IMR-90 (cell line): ENCODE measurements around the gene RELN. TPM values are rescaled to one million over a fixed set of nuclear protein-coding genes. Genes with fewer than 3 reads are reported as not detected.

Experiments used
- ATAC-seq: fragments of 200-7000 bp; cut with Tn5 transposase; 2 replicates; pipeline ENCODE4 v1.9.1; 2020; ENCODE audit warnings: low read depth, mild to moderate bottlenecking, moderate library complexity
- BruUV-seq: library from RNA; stranded (reverse); fragments of 400-500 nt; replicated peaks from 2 replicates; lab custom pipeline; 2021; lab: Mats Ljungman, UMichigan
- CTCF ChIA-PET: fragments of 300-600 bp; formaldehyde crosslinking; extraction: SDS; loops from one replicate; lab custom pipeline; 2021; ENCODE audit warnings: antibody characterized with exemption; lab: Yijun Ruan, JAX
- POLR2A ChIA-PET: fragments of 300-600 bp; sonication (Branson Sonifier 250); formaldehyde crosslinking; loops from one replicate; lab custom pipeline; 2022; ENCODE audit warnings: antibody characterized with exemption; ENCODE audit not compliant: unreplicated experiment; lab: Charles Lee
- DNase-seq: peaks from one replicate; pipeline ENCODE4 v3.0.0; 2013
- H2AFZ ChIP-seq: replicated peaks from 2 replicates; pipeline ENCODE3; 2013; ENCODE audit warnings: low read length, mild to moderate bottlenecking; ENCODE audit not compliant: poor library complexity
- H2AK5ac ChIP-seq: 2 replicates; pipeline ENCODE4 v1.6.1; 2013; ENCODE audit warnings: low read depth, low read length, inconsistent platforms
- H2AK9ac ChIP-seq: replicated peaks from 2 replicates; pipeline ENCODE3; 2013; ENCODE audit warnings: mild to moderate bottlenecking, low read depth, low read length, moderate library complexity; ENCODE audit not compliant: poor library complexity
- H2BK120ac ChIP-seq: 2 replicates; pipeline ENCODE4 v1.6.1; 2013; ENCODE audit warnings: low read depth, low read length, inconsistent platforms
- H2BK15ac ChIP-seq: 3 replicates; pipeline ENCODE4 v1.6.1; 2013; ENCODE audit warnings: low read depth, low read length, inconsistent platforms
- H2BK20ac ChIP-seq: 2 replicates; pipeline ENCODE4 v1.6.1; 2013; ENCODE audit warnings: low read depth, mild to moderate bottlenecking, inconsistent platforms, low read length, moderate library complexity
- H2BK5ac ChIP-seq: 2 replicates; pipeline ENCODE4 v1.6.1; 2013; ENCODE audit warnings: mild to moderate bottlenecking, low read depth, low read length, inconsistent platforms; ENCODE audit not compliant: poor library complexity, severe bottlenecking
- H3K14ac ChIP-seq: replicated peaks from 2 replicates; pipeline ENCODE4 v1.6.1; 2013; ENCODE audit warnings: low read depth, low read length, inconsistent platforms
- H3K18ac ChIP-seq: 2 replicates; pipeline ENCODE4 v1.6.1; 2013; ENCODE audit warnings: low read depth, low read length, control low read depth
- H3K23ac ChIP-seq: 2 replicates; pipeline ENCODE4 v1.6.1; 2013; ENCODE audit warnings: low read depth, low read length, inconsistent platforms
- H3K27ac ChIP-seq: 2 replicates; pipeline ENCODE4 v1.5.1; 2013; ENCODE audit warnings: mild to moderate bottlenecking, control low read depth, low read length; ENCODE audit not compliant: insufficient read depth
- H3K27me3 ChIP-seq: 2 replicates; pipeline ENCODE4 v1.6.1; 2013; ENCODE audit warnings: low read length; ENCODE audit not compliant: control insufficient read depth, insufficient read depth
- H3K36me3 ChIP-seq: 2 replicates; pipeline ENCODE4 v1.6.1; 2013; ENCODE audit warnings: low read length, mixed read lengths; ENCODE audit not compliant: control insufficient read depth, insufficient read depth
- H3K4ac ChIP-seq: 2 replicates; pipeline ENCODE4 v1.6.1; 2013; ENCODE audit warnings: low read depth, low read length, inconsistent platforms
- H3K4me1 ChIP-seq: 2 replicates; pipeline ENCODE4 v1.6.1; 2013; ENCODE audit warnings: low read length, mixed read lengths; ENCODE audit not compliant: control insufficient read depth, insufficient read depth
- H3K4me2 ChIP-seq: 2 replicates; pipeline ENCODE4 v1.6.1; 2013; ENCODE audit warnings: low read depth, mild to moderate bottlenecking, control low read depth, low read length, moderate library complexity
- H3K4me3 ChIP-seq: 2 replicates; pipeline ENCODE4 v1.5.1; 2013; ENCODE audit warnings: low read depth, mild to moderate bottlenecking, control low read depth, low read length, moderate library complexity; ENCODE audit not compliant: insufficient read depth
- H3K56ac ChIP-seq: 2 replicates; pipeline ENCODE4 v1.6.1; 2013; ENCODE audit warnings: low read length, inconsistent platforms; ENCODE audit not compliant: insufficient read depth; ENCODE audit errors: extremely low read depth
- H3K79me1 ChIP-seq, 2 experiments: 2 replicates each; pipeline ENCODE4 v1.6.1; 2013; ENCODE audit warnings: low read length in 2 of 2, inconsistent platforms in 1 of 2, low read depth in 1 of 2
- H3K9ac ChIP-seq: 2 replicates; pipeline ENCODE4 v1.6.1; 2013; ENCODE audit warnings: low read depth, low read length, control low read depth
- H3K9me1 ChIP-seq: 2 replicates; pipeline ENCODE4 v1.6.1; 2013; ENCODE audit warnings: low read length, inconsistent platforms; ENCODE audit not compliant: insufficient read depth
- H3K9me3 ChIP-seq: 2 replicates; pipeline ENCODE4 v1.6.1; 2013; ENCODE audit warnings: low read length; ENCODE audit not compliant: control insufficient read depth, insufficient read depth
- H4K20me1 ChIP-seq: 2 replicates; pipeline ENCODE4 v1.6.1; 2013; ENCODE audit warnings: low read length, inconsistent platforms; ENCODE audit not compliant: insufficient read depth
- H4K5ac ChIP-seq: 2 replicates; pipeline ENCODE4 v1.6.1; 2013; ENCODE audit warnings: mild to moderate bottlenecking, low read depth, low read length, control low read depth
- H4K8ac ChIP-seq, 2 experiments: 2 replicates each; pipeline ENCODE4 v1.6.1; 2013; ENCODE audit warnings: low read depth in 2 of 2, low read length in 2 of 2, control low read depth in 1 of 2, inconsistent platforms in 1 of 2
- H4K91ac ChIP-seq: 2 replicates; pipeline ENCODE4 v1.6.1; 2013; ENCODE audit warnings: low read depth, low read length, inconsistent platforms; ENCODE audit not compliant: insufficient read depth
- BHLHE40 ChIP-seq: fragments of 150-350 bp; IDR thresholded peaks from 2 replicates; pipeline ENCODE4 v1.6.1; 2016; ENCODE audit warnings: mild to moderate bottlenecking, low read depth, low read length
- CEBPB ChIP-seq: IDR thresholded peaks from 2 replicates; pipeline ENCODE4 v1.6.1; 2012; ENCODE audit warnings: low read depth, low read length, improper control_type of control experiment
- CHD1 ChIP-seq: IDR thresholded peaks from 2 replicates; pipeline ENCODE4 v1.6.1; 2012; ENCODE audit warnings: low read depth, low read length, improper control_type of control experiment
- FOS ChIP-seq: fragments of 150-350 bp; IDR thresholded peaks from 2 replicates; pipeline ENCODE4 v1.6.1; 2016; ENCODE audit warnings: low read depth, low read length
- MAZ ChIP-seq: IDR thresholded peaks from 2 replicates; pipeline ENCODE4 v1.6.1; 2012; ENCODE audit warnings: low read depth, mild to moderate bottlenecking, low read length, improper control_type of control experiment, moderate library complexity, borderline replicate concordance
- MXI1 ChIP-seq: IDR thresholded peaks from 2 replicates; pipeline ENCODE4 v1.6.1; 2012; ENCODE audit warnings: low read depth, mild to moderate bottlenecking, low read length, moderate library complexity, borderline replicate concordance
- NFE2L2 ChIP-seq: fragments of 150-350 bp; IDR thresholded peaks from 2 replicates; pipeline ENCODE4 v1.6.1; 2016; ENCODE audit warnings: low read depth, mild to moderate bottlenecking, low read length
- POLR2A ChIP-seq: IDR thresholded peaks from 2 replicates; pipeline ENCODE4 v1.6.1; 2012; ENCODE audit warnings: mild to moderate bottlenecking, low read depth, low read length
- RCOR1 ChIP-seq: IDR thresholded peaks from 2 replicates; pipeline ENCODE4 v1.6.1; 2012; ENCODE audit warnings: mild to moderate bottlenecking, low read length, improper control_type of control experiment; ENCODE audit not compliant: insufficient replicate concordance
- RFX5 ChIP-seq: IDR thresholded peaks from 2 replicates; pipeline ENCODE4 v1.8.0; 2012; ENCODE audit warnings: low read depth, mild to moderate bottlenecking, low read length, moderate library complexity
- SMC3 ChIP-seq: fragments of 150-350 bp; IDR thresholded peaks from 2 replicates; pipeline ENCODE4 v1.6.1; 2016; ENCODE audit warnings: low read depth, mild to moderate bottlenecking, antibody characterized with exemption, low read length, moderate library complexity
- WGBS, 2 experiments: methylation state at CpG; one replicate each; pipeline versions ENCODE4 v1.1.5 to v1.1.7; 2013; ENCODE audit warnings: missing lambda C conversion rate in 2 of 2; ENCODE audit not compliant: insufficient read length in 1 of 2; ENCODE audit errors: extremely low coverage in 2 of 2; 5-methylcytosine and 5-hydroxymethylcytosine counted together
- dilution Hi-C: fragments of 300-500 bp; cut with HindIII; formaldehyde crosslinking; loops from one replicate; pipeline ENCODE4 v1.14.3; 2018; ENCODE audit warnings: low sequenced_read_pairs; ENCODE audit not compliant: unreplicated experiment
- in situ Hi-C: fragments of 300-500 bp; cut with MboI; formaldehyde crosslinking; loops from 3 replicates; pipeline ENCODE4 v1.14.3; 2019; ENCODE audit warnings: low sequenced_read_pairs, inconsistent platforms, mixed read lengths
- intact Hi-C: fragments of 100-400 bp; cut with micrococcal nuclease; formaldehyde crosslinking; loops from 2 replicates; pipeline ENCODE4 v1.10.0; 2022
- polyA plus RNA-seq, 3 experiments: library from polyadenylated mRNA; depleted of rRNA; stranded (reverse); fragments of >200 nt; gene quantifications; 2 replicates each; pipeline ENCODE4 v1.2.3, GENCODE V29; 2012; ENCODE audit warnings: low replicate concordance in 1 of 3
- total RNA-seq: library from RNA; depleted of rRNA; stranded (reverse); fragments of >200 nt; gene quantifications from 2 replicates; pipeline ENCODE4 v1.2.3, GENCODE V29; 2012
- TF ChIP-seq, protein P1 (sequence below): fragments of 150-350 bp; IDR thresholded peaks from 2 replicates; pipeline ENCODE4 v1.6.1; 2016; ENCODE audit warnings: low read depth, mild to moderate bottlenecking, low read length, moderate library complexity, borderline replicate concordance
- TF ChIP-seq, protein P2 (sequence below): conservative IDR thresholded peaks from 2 replicates; pipeline ENCODE4 v1.5.1; 2012; ENCODE audit warnings: mild to moderate bottlenecking, low read depth, low read length, improper control_type of control experiment

The RELN gene
- total and polyA plus RNA-seq, 2 of the 4 experiments (the other 2 are of a cell fraction) = 14.7 to 23.7 TPM

DNA sequence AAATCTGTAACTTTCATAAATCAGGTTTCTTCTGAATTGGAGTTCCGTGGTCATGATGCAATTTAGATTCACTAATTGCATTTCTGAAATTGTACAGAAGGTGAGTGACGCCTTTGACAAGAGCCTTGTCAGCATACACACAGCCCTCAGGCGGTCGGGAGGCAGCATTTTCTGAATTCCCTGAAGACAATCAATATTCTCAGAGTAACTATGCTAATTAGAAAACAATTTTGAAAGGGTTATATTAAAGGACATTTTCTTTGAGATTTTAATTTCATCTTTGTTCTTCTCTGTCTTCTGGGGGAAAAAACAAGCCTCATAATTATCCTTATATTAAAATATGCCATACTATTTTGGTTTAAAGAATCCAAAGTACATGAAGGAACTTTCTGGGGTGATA, 488.3 kb downstream of the RELN start:
- ChIA-PET POLR2A (no interaction called here), CTCF (no interaction called here)
- DNase-seq (no peak), ATAC-seq (no peak)
- H3K9me1 ChIP-seq = no peaks in the 10 kb centered on the region
- no peak overlapping the region for H3K27ac ChIP-seq
- TF ChIP-seq, protein P1, sequence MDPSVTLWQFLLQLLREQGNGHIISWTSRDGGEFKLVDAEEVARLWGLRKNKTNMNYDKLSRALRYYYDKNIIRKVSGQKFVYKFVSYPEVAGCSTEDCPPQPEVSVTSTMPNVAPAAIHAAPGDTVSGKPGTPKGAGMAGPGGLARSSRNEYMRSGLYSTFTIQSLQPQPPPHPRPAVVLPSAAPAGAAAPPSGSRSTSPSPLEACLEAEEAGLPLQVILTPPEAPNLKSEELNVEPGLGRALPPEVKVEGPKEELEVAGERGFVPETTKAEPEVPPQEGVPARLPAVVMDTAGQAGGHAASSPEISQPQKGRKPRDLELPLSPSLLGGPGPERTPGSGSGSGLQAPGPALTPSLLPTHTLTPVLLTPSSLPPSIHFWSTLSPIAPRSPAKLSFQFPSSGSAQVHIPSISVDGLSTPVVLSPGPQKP = no peak
- no peak for TF ChIP-seq MAZ
- no peak for TF ChIP-seq MXI1
- TF ChIP-seq NFE2L2 = no peak
- no peak for TF ChIP-seq CEBPB
- TF ChIP-seq FOS = no peak
- no peak for TF ChIP-seq RFX5
- TF ChIP-seq BHLHE40 = no peak
- TF ChIP-seq RCOR1 = no peak
- no peak for TF ChIP-seq CHD1
- TF ChIP-seq, protein P2, sequence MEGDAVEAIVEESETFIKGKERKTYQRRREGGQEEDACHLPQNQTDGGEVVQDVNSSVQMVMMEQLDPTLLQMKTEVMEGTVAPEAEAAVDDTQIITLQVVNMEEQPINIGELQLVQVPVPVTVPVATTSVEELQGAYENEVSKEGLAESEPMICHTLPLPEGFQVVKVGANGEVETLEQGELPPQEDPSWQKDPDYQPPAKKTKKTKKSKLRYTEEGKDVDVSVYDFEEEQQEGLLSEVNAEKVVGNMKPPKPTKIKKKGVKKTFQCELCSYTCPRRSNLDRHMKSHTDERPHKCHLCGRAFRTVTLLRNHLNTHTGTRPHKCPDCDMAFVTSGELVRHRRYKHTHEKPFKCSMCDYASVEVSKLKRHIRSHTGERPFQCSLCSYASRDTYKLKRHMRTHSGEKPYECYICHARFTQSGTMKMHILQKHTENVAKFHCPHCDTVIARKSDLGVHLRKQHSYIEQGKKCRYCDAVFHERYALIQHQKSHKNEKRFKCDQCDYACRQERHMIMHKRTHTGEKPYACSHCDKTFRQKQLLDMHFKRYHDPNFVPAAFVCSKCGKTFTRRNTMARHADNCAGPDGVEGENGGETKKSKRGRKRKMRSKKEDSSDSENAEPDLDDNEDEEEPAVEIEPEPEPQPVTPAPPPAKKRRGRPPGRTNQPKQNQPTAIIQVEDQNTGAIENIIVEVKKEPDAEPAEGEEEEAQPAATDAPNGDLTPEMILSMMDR = no peak
- no peak for TF ChIP-seq SMC3
- TF ChIP-seq POLR2A = no peak
- no peak overlapping the region for H2AK9ac ChIP-seq
- H3K4me3 ChIP-seq = no peak overlapping the region
- H3K4me1 ChIP-seq = no peaks in the 10 kb centered on the region
- no peak overlapping the region for H4K91ac ChIP-seq
- no CpG with 5 or more reads among the region's 4 CpGs for WGBS, 2 experiments
- H3K4me2 ChIP-seq = no peak overlapping the region
- H2AFZ ChIP-seq = no peak overlapping the region
- no peak overlapping the region for H3K56ac ChIP-seq
- H3K27me3 ChIP-seq = no peaks in the 10 kb centered on the region
- intact Hi-C loops (no loop called here), dilution Hi-C loops (no loop called here), in situ Hi-C loops (no loop called here)
- H3K36me3 ChIP-seq = no peaks in the 10 kb centered on the region
- H2BK15ac ChIP-seq = no peak overlapping the region
- H3K18ac ChIP-seq = no peak overlapping the region
- H3K9me3 ChIP-seq = no peaks in the 10 kb centered on the region
- no peaks in the 10 kb centered on the region for H3K79me1 ChIP-seq
- no peak overlapping the region for H2BK20ac ChIP-seq
- no peak overlapping the region for H3K14ac ChIP-seq
- BruUV-seq = no TSS peak
- no peaks in the 10 kb centered on the region for H4K20me1 ChIP-seq
- H3K9ac ChIP-seq = no peak overlapping the region
- no peak overlapping the region for H3K4ac ChIP-seq
- no peak overlapping the region for H4K5ac ChIP-seq
- H2AK5ac ChIP-seq = no peak overlapping the region
- H3K23ac ChIP-seq = no peak overlapping the region
- no peak overlapping the region for H4K8ac ChIP-seq
- no peak overlapping the region for H2BK120ac ChIP-seq
- H2BK5ac ChIP-seq = no peak overlapping the region
